GM08714 (cell line): ENCODE data around the gene C2CD3.
"Not testable (repeated sequence)": the region's sequence is repeated elsewhere in the genome, so short reads cannot be mapped to it uniquely, and the experiment has no call there.

Source experiments
- H3K4me3 ChIP-seq: fragments of 200-500 bp; sonication (Bioruptor generic); 2 replicates; pipeline ENCODE4 v1.5.1; 2014; ENCODE audit warnings: mild to moderate bottlenecking, low read length, inconsistent platforms
- ZNF274 ChIP-seq: IDR thresholded peaks from 2 replicates; pipeline ENCODE4 v1.6.1; 2012; ENCODE audit warnings: mild to moderate bottlenecking, low read depth, low read length

The C2CD3 gene

GRCh38 chr11:73990730-73991129, 180.1 kb downstream of the C2CD3 start:
- TF ChIP-seq ZNF274: no peak
- no peak overlapping the region for H3K4me3 ChIP-seq

DNA sequence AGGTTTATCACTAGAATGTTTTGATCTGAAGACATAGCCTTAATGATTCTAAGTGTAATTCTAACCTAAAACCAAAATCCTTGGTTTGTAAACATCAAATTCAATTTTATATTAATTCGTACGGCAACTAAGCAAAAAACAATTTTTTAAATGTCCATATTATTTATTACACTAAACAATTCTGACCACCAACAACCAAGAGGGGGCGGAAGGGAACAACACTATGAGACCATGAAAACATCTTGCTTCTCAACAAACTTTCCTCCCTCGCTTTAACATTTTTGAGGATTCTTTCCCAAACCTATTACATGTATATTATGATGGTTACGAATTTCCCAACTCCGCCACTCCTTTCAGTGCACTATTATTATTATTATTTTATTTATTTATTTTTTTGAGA, 181.6 kb downstream of the C2CD3 start:
- TF ChIP-seq ZNF274: no peak

DNA sequence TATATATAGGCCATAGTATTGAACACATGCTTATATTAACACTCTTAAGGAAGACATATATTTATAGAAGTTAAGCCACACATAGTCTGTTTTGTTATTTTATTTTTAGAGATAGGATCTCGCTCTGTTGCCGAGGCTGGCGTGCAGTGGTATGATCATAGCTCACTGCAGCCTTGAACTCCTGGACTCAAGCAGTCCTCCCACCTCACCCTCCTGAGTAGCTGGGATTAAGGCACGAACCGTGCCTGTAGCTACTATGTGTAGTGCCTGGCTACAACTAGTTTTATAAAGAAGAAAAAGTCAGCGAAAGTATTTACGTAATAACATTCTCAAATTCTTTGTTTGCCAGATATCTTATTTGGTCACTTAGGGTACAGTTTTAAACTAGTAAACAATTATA, 182.6 kb downstream of the C2CD3 start:
- no peak overlapping the region for H3K4me3 ChIP-seq
- TF ChIP-seq ZNF274: no peak

More for the DNA sequence above, 181.6 kb downstream of the C2CD3 start:
- H3K4me3 ChIP-seq: no peak overlapping the region

DNA sequence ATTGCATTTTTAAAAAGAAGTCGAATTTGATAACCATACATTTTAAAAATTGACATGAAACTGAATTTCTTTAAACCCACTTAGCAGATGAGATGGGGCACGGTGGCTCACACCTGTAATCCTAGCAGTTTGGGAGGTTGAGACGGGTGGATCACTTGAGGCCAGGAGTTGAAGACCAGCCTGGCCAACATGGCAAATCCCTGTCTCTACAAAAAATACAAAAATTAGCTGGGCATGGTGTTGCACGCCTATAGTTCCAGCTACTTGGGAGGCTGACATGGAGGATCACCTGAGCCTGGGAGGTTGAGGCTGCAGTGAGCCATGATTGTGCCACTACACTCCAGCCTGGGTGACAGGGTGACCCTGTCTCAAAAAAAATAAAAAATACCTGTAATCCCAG, 185.1 kb downstream of the C2CD3 start:
- not testable (repeated sequence) for H3K4me3 ChIP-seq

DNA sequence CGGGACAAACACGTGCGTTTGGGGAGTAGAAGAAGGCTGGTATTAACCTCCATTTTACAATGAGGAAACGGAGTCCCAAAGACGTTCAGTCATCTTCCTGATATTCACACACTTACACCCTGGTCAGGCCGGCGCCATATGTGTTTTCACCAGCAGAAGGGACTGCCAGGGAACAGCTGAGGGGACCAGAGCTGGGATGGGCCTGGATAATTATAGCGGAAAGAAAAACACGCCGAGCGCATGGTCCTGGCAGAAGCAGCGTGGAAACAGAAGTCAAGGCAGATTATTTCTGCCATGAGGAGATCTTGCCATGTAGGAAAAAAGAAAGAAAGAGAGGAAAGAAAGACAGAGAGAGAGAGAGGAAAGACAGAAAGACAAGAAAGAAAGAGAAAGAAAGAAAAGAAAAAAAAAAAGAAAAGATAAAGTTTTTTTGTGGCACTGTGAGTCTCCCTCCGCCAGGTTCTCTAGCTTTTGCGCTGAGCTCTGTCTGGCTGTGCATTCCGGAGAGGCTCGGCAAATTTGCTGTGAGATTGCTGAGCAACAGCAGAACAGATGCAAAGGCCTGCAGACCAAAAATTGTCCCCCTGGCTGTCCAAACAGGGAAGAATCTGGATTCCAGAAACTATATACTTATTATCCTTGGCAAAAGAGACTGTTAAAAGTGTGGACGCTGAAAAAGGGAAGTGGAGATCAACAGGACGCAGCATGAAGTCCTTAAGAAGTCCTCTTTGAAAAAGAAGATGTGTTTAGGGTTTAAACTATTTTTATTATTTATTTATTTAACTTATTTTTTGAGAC, 186.9 kb downstream of the C2CD3 start:
- peak overlapping the region; percentile 43; the same call in 1 of the 2 replicates for H3K4me3 ChIP-seq

GRCh38 chr11:73982990-73983740, 187.6 kb downstream of the C2CD3 start:
- H3K4me3 ChIP-seq: peak overlapping the region; percentile 79; the same call in 1 of the 2 replicates
- no peak for TF ChIP-seq ZNF274

More for the DNA sequence above, 186.9 kb downstream of the C2CD3 start:
- no peak for TF ChIP-seq ZNF274

DNA sequence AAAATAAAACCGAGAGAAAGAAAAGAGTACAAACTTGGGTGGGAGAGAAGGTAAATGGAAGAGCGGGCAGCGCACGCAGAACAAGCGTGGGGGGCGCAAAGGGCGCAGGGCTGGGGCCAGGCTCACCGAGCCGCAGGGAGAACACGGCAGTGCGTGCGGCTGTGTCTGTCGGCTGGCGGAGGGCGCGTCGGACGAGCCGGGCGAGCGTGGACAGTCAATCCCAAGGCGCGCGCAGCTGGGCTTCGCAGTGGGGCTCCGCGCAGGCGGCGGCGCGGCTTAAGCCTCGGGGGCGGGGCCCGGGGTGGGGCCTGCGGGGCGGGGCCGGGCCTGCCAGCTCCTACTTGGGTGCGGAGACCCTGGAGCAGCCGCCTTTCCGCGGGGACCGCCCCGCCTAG, 188.2 kb downstream of the C2CD3 start, which contains the start of gene UCP2:
Gene UCP2, minus strand, starts transcription at position 249 of the 395 bp plus-strand sequence. CDS start 4,465 bp downstream, outside the sequence.
- peak within 1 kb of the TSS; percentile 80 for H3K4me3 ChIP-seq
- no peak for TF ChIP-seq ZNF274

- no peak for TF ChIP-seq ZNF274
- H3K4me3 ChIP-seq: peak overlapping the region; percentile 80
Observed at GRCh38 chr11:73981051-73981805, 189.6 kb downstream of the C2CD3 start.

- TF ChIP-seq ZNF274: no peak
- H3K4me3 ChIP-seq: peak overlapping the region; percentile 80; the same call in 1 of the 2 replicates
Observed at GRCh38 chr11:73980001-73980961, 190.5 kb downstream of the C2CD3 start.

- TF ChIP-seq ZNF274: no peak
- H3K4me3 ChIP-seq: no peak overlapping the region
Observed at GRCh38 chr11:73978576-73979086, 192.2 kb downstream of the C2CD3 start.

DNA sequence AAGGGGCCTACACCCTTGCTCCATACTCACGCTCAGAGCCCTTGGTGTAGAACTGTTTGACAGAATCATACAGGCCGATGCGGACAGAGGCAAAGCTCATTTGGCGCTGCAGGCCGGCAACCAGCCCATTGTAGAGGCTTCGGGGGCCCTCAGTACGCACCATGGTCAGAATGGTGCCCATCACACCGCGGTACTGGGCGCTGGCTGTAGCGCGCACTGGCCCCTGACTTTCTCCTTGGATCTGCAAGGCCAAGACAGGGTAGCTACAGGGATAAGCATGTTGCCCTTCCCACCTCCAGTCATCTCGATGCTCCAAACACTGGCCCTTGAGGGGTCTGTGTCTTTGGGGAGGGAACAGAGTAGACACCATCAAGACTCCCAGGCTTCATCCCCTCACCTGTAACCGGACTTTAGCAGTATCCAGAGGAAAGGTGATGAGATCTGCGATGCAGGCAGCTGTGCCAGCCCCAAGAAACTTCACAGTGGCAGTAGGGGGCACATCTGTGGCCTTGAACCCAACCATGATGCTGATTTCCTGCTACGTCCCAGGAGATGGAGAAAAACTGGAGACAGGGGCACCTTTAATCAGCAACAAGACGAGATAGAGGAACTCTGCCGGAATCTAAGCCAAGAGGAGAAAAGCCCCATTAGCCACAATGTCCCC, 192.8 kb downstream of the C2CD3 start:
- no peak overlapping the region for H3K4me3 ChIP-seq
- no peak for TF ChIP-seq ZNF274

- no peak for TF ChIP-seq ZNF274
- no peak overlapping the region for H3K4me3 ChIP-seq
Observed at GRCh38 chr11:73976451-73977151, 194.2 kb downstream of the C2CD3 start.
